ENCODE measurements around the gene KSR2. TPM values are rescaled to one million over a fixed set of nuclear protein-coding genes. Genes with fewer than 3 reads are reported as not detected.

The KSR2 gene
- total RNA-seq, 1 experiment from 2014 or later, result 0.15 TPM

- no peaks in the 10 kb centered on the region for H3K9me3 ChIP-seq (ENCODE audit: control insufficient read depth, insufficient read depth, low read depth, low read length)
- in situ Hi-C loops (cut with HindIII; ENCODE audit: low pct_unique_long_range_greater_than_20kb, low sequenced_read_pairs), result no loop called here
- no peak overlapping the region for H3K27ac ChIP-seq (ENCODE audit: low read length)
- CTCF ChIA-PET, result no interaction called here
- 0 out of 2 replicates have a peak, but pooled peaks cover 2% of the 10 kb centered on the region for H3K27me3 ChIP-seq (ENCODE audit: control insufficient read depth, insufficient read depth, low read length)
- no peak overlapping the region for H3K4me3 ChIP-seq (ENCODE audit: low read depth in 2 of 2, low read length in 2 of 2)
- POLR2A ChIA-PET, result no interaction called here
- no peaks in the 10 kb centered on the region for H3K4me1 ChIP-seq (ENCODE audit: control insufficient read depth, insufficient read depth, low read length)
- intact Hi-C loops (cut with micrococcal nuclease; ENCODE audit: unreplicated experiment), result no loop called here
- BruUV-seq (replicated peaks), result no TSS peak
- DNase-seq (ENCODE audit: low read depth, low spot score), result no peak
- H3K36me3 ChIP-seq (ENCODE audit: control insufficient read depth, insufficient read depth, low read length), result no peaks in the 10 kb centered on the region
- TF ChIP-seq REST (IDR thresholded peaks at IDR 0.05; ENCODE audit: insufficient read depth in 1 of 2, low read depth in 2 of 2, low read length in 1 of 2), result no peak
- TF ChIP-seq SIN3A (IDR thresholded peaks at IDR 0.05; ENCODE audit: borderline replicate concordance, insufficient read depth, low read depth, low read length), result no peak
- no peak; the same call in 1 of the 2 replicates for TF ChIP-seq CTCF (IDR thresholded peaks at IDR 0.05)
- TF ChIP-seq TCF7L2 (IDR thresholded peaks at IDR 0.05; ENCODE audit: low read depth, low read length), result no peak
- TF ChIP-seq POLR2AphosphoS5 (IDR thresholded peaks at IDR 0.05; ENCODE audit: low read depth, low read length), result no peak
- ATAC-seq, result no peak
These were observed 254.6 kb downstream of the KSR2 start for GRCh38 chr12:117714203-117714602.

GRCh38 chr12:117710121-117710520 is 258.7 kb downstream of the KSR2 start:
- ChIA-PET CTCF (no interaction called here), POLR2A (no interaction called here)
- Histone ChIP-seq H3K27ac (ENCODE audit: low read length) (no peak overlapping the region), H3K9me3 (ENCODE audit: control insufficient read depth, insufficient read depth, low read depth, low read length) (no peaks in the 10 kb centered on the region), H3K27me3 (ENCODE audit: control insufficient read depth, insufficient read depth, low read length) (no peaks in the 10 kb centered on the region), H3K4me1 (ENCODE audit: control insufficient read depth, insufficient read depth, low read length) (no peaks in the 10 kb centered on the region), H3K36me3 (ENCODE audit: control insufficient read depth, insufficient read depth, low read length) (no peaks in the 10 kb centered on the region), H3K4me3 (ENCODE audit: low read depth in 2 of 2, low read length in 2 of 2) (no peak overlapping the region)
- intact Hi-C loops (cut with micrococcal nuclease; ENCODE audit: unreplicated experiment) (no loop called here), in situ Hi-C loops (cut with HindIII; ENCODE audit: low pct_unique_long_range_greater_than_20kb, low sequenced_read_pairs) (no loop called here)
- BruUV-seq (replicated peaks), result no TSS peak
- DNase-seq (ENCODE audit: low read depth, low spot score) (no peak), ATAC-seq (no peak)
- TF ChIP-seq CTCF (IDR thresholded peaks at IDR 0.05), result no peak
- TF ChIP-seq SIN3A (IDR thresholded peaks at IDR 0.05; ENCODE audit: borderline replicate concordance, insufficient read depth, low read depth, low read length), result no peak
- TF ChIP-seq REST (IDR thresholded peaks at IDR 0.05; ENCODE audit: insufficient read depth in 1 of 2, low read depth in 2 of 2, low read length in 1 of 2), result no peak
- TF ChIP-seq POLR2AphosphoS5 (IDR thresholded peaks at IDR 0.05; ENCODE audit: low read depth, low read length), result no peak
- TF ChIP-seq TCF7L2 (IDR thresholded peaks at IDR 0.05; ENCODE audit: low read depth, low read length), result no peak
